ENCODE measurements around the gene GZMM. TPM values are rescaled to one million over a fixed set of nuclear protein-coding genes. Genes with fewer than 3 reads are reported as not detected.

Gene GZMM
- polyA plus RNA-seq, 1 of the 3 experiments (the other 2 are of a cell fraction) = not detected

DNA sequence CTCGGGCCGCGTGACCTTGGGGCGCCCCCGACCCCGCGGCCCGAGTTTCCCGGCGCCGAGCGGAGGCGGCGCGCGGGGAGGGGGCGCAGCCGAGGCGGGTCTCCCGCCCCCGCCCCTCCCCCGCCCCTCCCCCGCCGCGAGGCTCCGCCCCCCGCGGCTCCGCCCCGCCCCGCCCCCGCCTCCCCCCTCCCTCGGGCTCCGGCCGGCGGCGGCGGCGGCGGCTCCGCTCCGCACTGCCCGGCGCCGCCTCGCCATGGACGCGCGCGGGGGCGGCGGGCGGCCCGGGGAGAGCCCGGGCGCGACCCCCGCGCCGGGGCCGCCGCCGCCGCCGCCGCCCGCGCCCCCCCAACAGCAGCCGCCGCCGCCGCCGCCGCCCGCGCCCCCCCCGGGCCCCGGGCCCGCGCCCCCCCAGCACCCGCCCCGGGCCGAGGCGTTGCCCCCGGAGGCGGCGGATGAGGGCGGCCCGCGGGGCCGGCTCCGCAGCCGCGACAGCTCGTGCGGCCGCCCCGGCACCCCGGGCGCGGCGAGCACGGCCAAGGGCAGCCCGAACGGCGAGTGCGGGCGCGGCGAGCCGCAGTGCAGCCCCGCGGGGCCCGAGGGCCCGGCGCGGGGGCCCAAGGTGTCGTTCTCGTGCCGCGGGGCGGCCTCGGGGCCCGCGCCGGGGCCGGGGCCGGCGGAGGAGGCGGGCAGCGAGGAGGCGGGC, 46.0 kb downstream of the GZMM start, which contains the start of gene HCN2:
TSS of gene HCN2 (plus strand) at position 189 of the 703 bp plus-strand sequence. CDS start at position 254, 65 bp downstream.
- H3K36me3 ChIP-seq (replicated peaks in 1 of 2; ENCODE audit: control insufficient read depth in 1 of 2, insufficient read depth in 2 of 2, low read length in 1 of 2) = no peaks in the 10 kb centered on the region
- H3K27me3 ChIP-seq (ENCODE audit: insufficient read depth) = no peaks in the 10 kb centered on the region
- H3K9ac ChIP-seq = no peak within 1 kb of the TSS
- TF ChIP-seq NRF1 (IDR thresholded peaks at IDR 0.05; ENCODE audit: low read depth, low read length) = no peak
- TF ChIP-seq RXRA (IDR thresholded peaks at IDR 0.05; ENCODE audit: borderline replicate concordance, low read depth) = no peak
- TF ChIP-seq EZH2phosphoT487 (IDR thresholded peaks at IDR 0.05; ENCODE audit: borderline replicate concordance, low read depth) = no peak
- no peak for TF ChIP-seq GATA2 (CRISPR knock-in tag; IDR thresholded peaks at IDR 0.05)
- no peak for TF ChIP-seq USF1 (IDR thresholded peaks at IDR 0.05; ENCODE audit: borderline replicate concordance, low read depth)
- TF ChIP-seq YY1 (IDR thresholded peaks at IDR 0.05; ENCODE audit: low read depth) = no peak
- no peak for TF ChIP-seq SMC3 (IDR thresholded peaks at IDR 0.05; ENCODE audit: low read depth, low read length)
- TF ChIP-seq FOSL2 (IDR thresholded peaks at IDR 0.05; ENCODE audit: borderline replicate concordance, low read depth) = no peak
- no peak for TF ChIP-seq NFIC (IDR thresholded peaks at IDR 0.05; ENCODE audit: borderline replicate concordance)
- no peak for TF ChIP-seq REST (IDR thresholded peaks at IDR 0.05; ENCODE audit: low read depth, low read length)
- TF ChIP-seq, protein P1, sequence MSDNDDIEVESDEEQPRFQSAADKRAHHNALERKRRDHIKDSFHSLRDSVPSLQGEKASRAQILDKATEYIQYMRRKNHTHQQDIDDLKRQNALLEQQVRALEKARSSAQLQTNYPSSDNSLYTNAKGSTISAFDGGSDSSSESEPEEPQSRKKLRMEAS (IDR thresholded peaks at IDR 0.05; ENCODE audit: low read depth) = no peak
- no peak for TF ChIP-seq RFX5 (IDR thresholded peaks at IDR 0.05; ENCODE audit: low read length)
- TF ChIP-seq SIN3A (IDR thresholded peaks at IDR 0.05; ENCODE audit: borderline replicate concordance, low read depth, low read length) = no peak
- no peak for TF ChIP-seq RCOR1 (IDR thresholded peaks at IDR 0.05; ENCODE audit: low read length)
- no peak for TF ChIP-seq TEAD4 (IDR thresholded peaks at IDR 0.05; ENCODE audit: borderline replicate concordance, insufficient read depth)
- no peak for TF ChIP-seq TAF1 (IDR thresholded peaks at IDR 0.05; ENCODE audit: borderline replicate concordance, low read depth, low read length)
- no peak for TF ChIP-seq CHD2 (IDR thresholded peaks at IDR 0.05; ENCODE audit: low read length, partially characterized antibody)
- no peak within 1 kb of the TSS for H2AFZ ChIP-seq (ENCODE audit: low read depth)
- H3K4me1 ChIP-seq (ENCODE audit: control insufficient read depth in 1 of 2, insufficient read depth in 2 of 2, low read depth in 1 of 2, low read length in 1 of 2) = peaks cover 4 to 23% of the 10 kb centered on the region in 2 experiments; a peak in 1 of 4 replicates
- H3K4me3 ChIP-seq (ENCODE audit: low read depth in 2 of 2, low read length in 1 of 2) = peak within 1 kb of the TSS; percentile 50 to 67
- ChIA-PET POLR2A (interaction anchor here (0.6 kb wide), 1 partner anchor 10 kb away, joined by 4 read pairs; no protein-coding TSS in a partner anchor), CTCF (no interaction called here)
- H3K4me2 ChIP-seq = peak within 1 kb of the TSS; percentile 79
- peak within 1 kb of the TSS in 1 of 2 experiments; percentile 11; a peak in 1 of 4 replicates for H3K27ac ChIP-seq (ENCODE audit: low read depth in 2 of 2, low read length in 1 of 2)
- WGBS (ENCODE audit: low lambda C conversion rate) = 3% methylated on average over 6 of the region's 132 CpGs
- no peaks in the 10 kb centered on the region for H3K9me3 ChIP-seq
- peaks cover 11% of the 10 kb centered on the region for H3F3A ChIP-seq (replicated peaks; ENCODE audit: insufficient read depth)
- H4K20me1 ChIP-seq (ENCODE audit: insufficient read depth) = peaks cover 39% of the 10 kb centered on the region
- peak; percentile 89 for DNase-seq
- H3K9me2 ChIP-seq = no peaks in the 10 kb centered on the region
- peaks cover 4% of the 10 kb centered on the region; the same call in 1 of the 2 replicates for H3K79me2 ChIP-seq (ENCODE audit: insufficient read depth)
